ENCODE results near the gene GAP43. TPM values are rescaled to one million over a fixed set of nuclear protein-coding genes. Genes with fewer than 3 reads are reported as not detected.

The GAP43 gene
- polyA plus RNA-seq, 1 donor: 0.68 TPM

GRCh38 chr3:115627180-115628074 is 4.1 kb downstream of the GAP43 start:
- no peak for DNase-seq

- DNase-seq: no peak
Observed at GRCh38 chr3:115628075-115628412, 4.7 kb downstream of the GAP43 start.

DNA sequence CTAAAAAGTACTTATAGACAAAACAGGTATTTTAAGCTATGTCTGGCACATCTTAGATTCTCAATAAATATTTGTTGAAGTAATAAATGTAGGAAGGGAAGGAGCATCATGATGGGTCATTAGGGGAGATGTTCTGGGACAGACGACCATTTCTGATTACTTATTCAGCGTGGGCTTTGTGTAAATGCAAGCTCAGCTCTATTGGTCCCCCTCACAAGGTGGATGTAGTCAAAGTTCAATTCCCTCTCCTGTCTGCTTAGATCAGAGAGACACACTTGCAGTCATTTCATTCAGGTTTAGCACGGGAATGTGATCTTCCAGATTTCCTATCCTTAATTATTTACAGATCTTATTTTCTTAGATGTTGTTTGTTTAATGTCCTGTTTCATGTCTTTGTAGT is 7.5 kb downstream of the GAP43 start:
- no peak for DNase-seq

DNA sequence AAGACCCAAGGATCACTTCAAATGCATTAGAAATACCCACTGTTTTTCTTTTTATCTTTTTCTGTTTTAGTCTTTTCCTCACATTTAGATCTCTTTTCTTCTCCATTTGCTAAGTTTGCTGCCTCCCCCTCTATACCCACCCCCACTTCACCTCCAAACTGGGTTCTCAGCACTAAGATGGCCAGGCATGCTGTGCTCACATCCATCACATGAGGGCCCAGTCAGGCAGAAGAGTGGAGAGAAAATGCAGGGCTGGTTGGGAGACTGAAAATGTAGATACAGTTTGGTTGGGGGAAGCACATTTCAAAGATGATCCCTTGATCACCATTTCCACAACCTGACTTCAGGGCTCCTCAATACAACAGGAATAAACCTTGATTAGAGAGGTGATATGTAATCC is 8.7 kb downstream of the GAP43 start:
- DNase-seq: no peak

DNA sequence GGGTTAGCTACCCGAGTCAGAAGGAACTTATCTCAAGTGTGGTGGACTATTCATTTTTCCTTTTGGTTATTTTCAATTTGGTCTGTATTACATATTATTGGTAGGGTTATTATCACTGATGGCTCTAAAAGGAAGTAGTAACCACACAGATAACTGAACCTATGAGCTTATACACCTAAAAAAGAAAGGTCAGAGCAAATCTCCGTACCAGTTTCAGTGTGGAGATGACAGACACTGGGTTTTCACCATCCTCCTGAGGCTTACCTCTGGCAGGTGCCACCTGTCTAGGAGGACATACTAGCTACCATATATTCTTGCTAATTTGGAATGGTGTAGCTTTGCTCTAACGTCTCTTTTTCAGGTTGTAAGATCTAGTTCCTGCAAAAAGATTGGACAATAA is 10.2 kb downstream of the GAP43 start:
- DNase-seq: no peak

GRCh38 chr3:115634052-115634451 is 10.7 kb downstream of the GAP43 start:
- no peak for DNase-seq

GRCh38 chr3:115635406-115635805 is 12.1 kb downstream of the GAP43 start:
- DNase-seq: no peak

DNA sequence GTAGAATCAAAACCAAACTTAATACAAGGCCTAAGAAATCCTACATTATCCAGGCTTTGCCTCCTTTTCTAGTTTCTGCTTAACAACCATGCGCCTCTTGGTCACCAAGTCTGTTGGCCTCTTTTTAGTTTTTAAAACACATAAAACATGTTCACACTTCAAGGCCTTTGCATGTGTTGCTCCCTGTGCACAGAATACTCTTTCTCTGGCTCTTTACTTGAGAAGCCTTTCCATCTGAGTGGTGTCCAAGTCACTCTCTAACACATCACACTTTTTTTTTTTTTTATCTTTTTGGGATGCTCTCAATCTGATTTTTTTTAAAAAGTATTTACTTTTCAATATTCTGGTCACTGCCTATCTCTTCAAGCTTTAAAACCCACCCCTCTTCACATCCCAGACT is 14.9 kb downstream of the GAP43 start:
- DNase-seq: no peak

DNA sequence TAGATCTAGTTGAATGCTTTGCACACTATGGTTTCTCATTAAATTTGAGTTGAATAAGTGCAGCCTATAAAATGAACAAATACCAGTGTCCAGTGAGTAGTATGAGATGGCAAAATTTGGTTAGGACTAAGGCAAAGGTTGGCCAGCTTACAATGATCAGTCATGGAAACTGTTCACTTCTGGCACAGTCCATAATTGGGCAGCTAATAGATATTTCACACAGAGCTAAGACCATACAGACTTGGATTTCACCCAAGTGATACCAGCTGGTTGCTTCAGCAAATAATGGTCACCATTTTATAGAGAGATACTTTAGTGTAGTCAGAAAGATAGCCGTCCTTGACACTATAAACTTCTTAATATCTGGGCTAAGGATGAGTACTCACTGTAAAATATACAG is 15.7 kb downstream of the GAP43 start:
- DNase-seq: no peak

DNA sequence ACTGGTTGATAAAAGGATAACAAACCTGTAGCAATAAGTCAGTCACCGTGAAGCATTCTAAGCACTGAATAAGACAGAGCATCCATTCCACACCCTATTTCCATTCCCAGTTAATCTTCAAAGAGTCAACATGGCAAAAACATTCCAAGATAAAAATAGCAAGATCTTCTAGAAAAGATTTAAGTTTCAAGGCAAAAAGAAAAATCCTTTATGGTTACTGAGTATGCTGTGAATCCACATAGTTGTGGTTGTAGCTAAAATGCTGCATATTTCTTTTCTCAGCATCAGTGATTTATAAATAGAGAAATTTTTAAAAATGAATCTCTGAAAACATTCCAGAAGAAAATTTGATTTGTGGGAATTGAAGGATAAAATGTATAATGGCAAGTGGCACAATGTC is 21.1 kb downstream of the GAP43 start:
- no peak for DNase-seq

DNA sequence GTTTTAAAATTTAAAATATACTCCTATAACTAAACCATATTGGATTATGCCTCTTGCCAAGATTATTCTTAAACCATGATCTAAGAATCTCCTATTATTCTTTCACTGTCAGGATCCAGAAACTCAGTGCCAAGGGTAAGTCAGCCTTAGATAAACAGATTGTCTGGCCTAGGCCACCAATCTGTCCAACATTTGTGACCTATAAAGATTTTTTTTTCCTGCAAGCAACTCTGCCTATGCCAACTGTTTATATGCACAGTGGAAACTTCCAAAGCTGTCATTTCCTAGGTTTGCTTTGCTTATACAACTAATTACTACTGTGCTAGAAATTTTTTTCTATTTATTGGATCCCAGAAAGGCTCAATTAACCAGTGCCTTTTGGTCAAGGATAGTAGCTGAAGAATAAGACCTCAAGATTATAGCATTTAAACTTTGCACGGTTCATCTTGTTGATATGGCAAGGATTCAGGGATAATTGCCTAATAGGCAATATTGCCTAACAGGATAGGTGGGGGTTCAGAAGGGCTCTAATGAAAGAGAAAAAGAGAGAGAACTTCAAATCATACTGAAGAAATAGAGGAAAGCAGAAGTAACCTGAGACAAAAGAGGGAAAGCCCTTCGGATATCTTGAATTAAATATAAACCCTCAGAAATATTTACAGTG is 22.8 kb downstream of the GAP43 start:
- DNase-seq: no peak

GRCh38 chr3:115648559-115648958 is 25.2 kb downstream of the GAP43 start:
- DNase-seq: no peak

DNA sequence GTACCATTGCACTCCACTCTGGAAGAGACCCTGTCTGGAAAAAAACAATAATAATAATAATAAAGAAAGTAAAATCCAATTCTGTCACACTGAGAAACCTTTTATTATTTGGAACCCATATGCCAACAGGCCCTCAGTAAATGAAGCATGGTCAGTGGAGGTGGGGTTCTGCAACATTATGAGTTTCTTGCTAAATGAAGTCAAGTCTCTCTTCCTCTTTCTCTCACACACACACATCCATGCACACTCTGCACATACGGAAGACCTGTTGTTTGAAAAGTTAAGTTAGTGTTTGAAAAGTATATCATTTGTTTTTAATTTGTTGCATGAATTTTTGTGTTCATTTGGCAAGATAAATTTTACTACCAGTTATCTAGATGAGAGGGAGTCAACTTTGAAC is 27.8 kb downstream of the GAP43 start:
- no peak for DNase-seq

- no peak for DNase-seq
Observed at GRCh38 chr3:115651599-115651998, 28.3 kb downstream of the GAP43 start.

- no peak for DNase-seq
Observed at GRCh38 chr3:115652738-115653137, 29.4 kb downstream of the GAP43 start.

DNA sequence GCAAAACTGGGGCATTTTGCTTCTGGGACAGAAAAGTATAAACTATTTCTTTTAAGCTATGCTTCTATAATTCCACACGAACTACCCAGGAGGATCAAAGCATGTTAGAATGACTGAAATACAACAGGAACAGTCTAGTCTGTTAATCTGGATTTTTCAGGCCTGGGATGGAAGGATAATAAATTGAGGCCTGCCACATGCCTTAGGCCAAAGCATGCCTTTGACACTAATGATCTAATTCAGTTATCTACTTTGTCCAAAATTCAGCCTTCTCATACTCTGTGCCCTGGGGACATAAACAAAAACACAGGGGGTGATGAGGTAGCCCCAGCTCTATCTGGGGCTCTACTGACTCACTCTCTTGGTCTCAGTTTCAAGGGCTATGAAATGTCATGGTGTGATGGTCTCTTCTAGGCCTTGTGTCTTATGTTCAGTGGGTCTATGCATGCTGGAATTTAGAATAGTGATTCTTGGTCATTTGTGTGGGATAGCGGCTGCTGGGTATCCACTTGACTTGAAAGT is 32.5 kb downstream of the GAP43 start:
- DNase-seq: no peak

GRCh38 chr3:115657168-115657567 is 33.9 kb downstream of the GAP43 start:
- DNase-seq: no peak

DNA sequence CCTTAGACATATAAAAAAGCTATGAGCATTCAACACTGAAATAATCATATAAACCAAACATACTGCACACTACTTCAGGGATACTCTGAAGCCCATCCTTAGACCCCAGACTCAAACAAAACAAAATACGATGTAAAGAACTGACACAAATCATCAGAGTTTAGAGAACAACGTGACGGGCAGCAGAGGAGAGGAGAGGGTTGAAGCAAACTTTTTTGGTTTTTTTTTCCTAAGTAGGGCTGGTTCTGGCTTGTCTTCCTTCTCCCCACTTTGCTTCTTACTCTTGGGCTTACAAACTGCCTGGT is 34.7 kb downstream of the GAP43 start:
- DNase-seq: no peak

DNA sequence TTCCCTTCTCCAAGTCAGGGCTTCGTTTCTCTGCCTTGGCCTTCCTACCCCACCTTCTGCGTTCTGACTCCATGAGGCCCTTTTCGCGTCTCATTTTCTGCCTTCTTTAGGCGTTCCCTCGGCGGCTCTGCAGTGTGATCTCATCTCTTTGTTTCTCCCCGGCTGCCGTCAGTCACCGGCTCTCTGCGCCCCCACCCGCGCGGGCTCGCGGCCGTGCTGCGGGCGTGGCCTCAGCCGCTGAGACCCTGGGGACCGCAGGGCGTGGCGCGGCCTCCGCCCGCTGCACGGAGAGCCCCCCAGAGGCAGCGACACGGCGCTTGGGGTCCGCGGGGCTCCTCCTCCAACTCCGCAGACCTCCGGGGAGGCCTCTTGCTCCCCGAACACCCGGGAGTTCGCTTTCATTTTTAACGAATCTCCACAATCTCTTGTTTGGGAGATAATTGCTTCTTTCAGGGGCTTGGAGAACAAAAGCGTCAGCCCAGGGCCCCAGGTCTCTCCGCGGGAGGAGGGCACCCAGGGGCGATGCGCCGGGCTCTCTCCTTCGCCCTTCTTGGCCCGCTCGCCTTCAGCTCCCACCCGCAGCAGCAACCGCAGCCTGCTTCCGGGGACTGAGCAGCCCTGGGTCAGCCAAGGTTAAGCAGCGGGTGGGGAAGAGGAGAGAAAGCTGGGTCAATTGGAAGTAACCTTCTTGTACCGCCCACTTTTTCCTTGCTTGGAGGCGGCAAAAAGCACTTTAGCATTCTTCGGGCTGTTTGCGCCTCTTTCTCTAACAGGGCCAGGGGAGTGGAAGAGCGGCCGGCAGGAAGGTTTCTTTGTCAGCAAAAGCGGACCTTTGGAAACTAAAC is 35.2 kb downstream of the GAP43 start:
- DNase-seq: peak; percentile 89

DNA sequence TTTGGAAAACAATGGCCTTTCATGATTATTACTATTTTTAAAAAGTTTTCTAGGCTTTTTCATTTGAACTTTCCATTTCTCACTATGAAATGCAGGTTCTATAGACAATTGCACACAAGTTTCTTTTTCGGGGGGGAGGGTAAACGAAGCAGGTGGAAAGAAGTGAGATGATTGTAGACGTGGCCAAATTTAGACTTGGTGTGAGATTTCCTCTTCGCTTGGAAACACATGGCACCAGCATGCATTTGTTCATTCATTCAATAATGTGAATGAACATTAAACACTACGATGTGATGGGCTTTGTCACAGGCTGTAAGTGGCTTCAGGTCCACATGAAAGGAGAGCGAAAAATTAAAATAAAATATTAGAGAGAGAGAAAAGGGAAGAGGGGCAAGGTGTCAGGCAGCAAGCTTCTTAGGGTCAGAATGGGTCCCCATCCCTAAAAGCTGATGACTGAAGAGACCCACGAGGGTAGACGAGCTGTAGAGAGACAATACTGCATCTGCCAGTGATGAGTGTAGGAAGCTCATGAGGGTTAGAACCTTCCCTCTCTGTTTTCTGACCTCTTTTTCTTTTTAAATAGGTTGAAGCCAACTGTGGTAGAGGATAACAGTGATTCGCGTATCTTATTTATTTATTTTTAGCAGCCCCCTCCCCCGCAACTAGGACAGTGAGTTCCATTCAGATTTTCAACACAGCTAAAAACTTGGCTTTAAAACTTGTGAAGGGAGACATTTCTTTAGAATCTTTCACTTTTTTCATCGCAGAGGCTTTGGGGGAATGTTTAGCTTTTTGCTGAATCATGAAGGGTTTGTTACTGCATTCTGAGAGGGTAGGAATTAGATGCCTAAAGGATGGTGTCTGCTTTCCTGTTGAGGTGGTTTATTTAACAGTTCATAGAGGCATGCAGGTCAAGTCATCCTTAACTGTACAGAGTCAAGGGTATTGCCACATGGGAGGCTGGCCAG is 36.2 kb downstream of the GAP43 start:
- peak; percentile 11 for DNase-seq

DNA sequence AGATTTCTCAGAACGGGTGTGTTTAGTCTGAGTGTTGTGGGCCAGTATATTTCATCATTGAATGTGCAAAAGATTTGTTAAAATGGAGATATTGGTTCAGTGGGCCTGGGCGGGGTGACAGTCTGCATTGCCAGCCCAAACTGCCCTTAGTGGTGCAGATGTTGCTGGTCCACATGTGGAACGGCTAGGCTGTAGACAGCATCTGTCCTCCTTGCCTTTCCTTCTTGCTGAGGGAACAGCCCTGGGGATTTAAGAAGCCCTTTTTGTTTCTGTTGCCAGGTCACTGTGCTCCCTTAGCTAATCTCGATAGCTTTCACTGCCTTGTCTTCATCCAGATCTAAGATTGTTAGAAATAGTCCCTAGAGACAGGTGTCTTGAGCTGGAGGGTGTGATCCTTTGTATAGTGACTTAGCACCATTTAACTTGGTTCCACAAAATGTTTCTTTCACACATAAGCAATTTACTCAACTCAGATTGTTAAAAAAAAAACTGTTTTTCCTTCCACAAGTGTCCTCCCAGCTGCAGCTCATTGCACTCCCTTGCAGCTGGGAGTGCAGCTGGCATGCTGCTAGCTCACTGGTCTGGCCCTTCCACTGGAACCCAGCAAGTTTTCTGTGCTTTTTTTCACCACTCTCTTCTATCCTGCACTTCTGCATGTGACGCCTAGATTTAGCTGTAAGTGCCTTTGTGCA is 37.5 kb downstream of the GAP43 start:
- DNase-seq: peak; percentile 74
